GM12878 (cell line): ENCODE data around the gene EDARADD. TPM values are rescaled to one million over a fixed set of nuclear protein-coding genes. Genes with fewer than 3 reads are reported as not detected.

Source experiments
- ATAC-seq: fragments of 200-7000 bp; cut with Tn5 transposase; 3 replicates; pipeline ENCODE4 v1.9.1; 2020; ENCODE audit warnings: mild to moderate bottlenecking, moderate library complexity
- BruUV-seq: library from RNA; stranded (reverse); fragments of 400-500 nt; replicated peaks from 2 replicates; lab custom pipeline; 2021; lab: Mats Ljungman, UMichigan
- CTCF ChIA-PET: fragments of 300-600 bp; sonication (Branson Sonifier 250); formaldehyde crosslinking; extraction: SDS; loops from one replicate; lab custom pipeline; 2021; ENCODE audit warnings: inconsistent platforms; lab: Yijun Ruan, JAX
- POLR2A ChIA-PET: fragments of 350-600 bp; formaldehyde crosslinking; extraction: SDS; loops from one replicate; lab custom pipeline; 2021; ENCODE audit warnings: inconsistent platforms; lab: Charles Lee
- RAD21 ChIA-PET: fragments of 300-600 bp; sonication (Branson Sonifier 250); formaldehyde crosslinking; loops from one replicate; lab custom pipeline; 2023; ENCODE audit warnings: antibody characterized with exemption; ENCODE audit not compliant: unreplicated experiment; lab: Charles Lee
- SMC1A ChIA-PET: fragments of 300-600 bp; sonication (Branson Sonifier 250); formaldehyde crosslinking; loops from one replicate; lab custom pipeline; 2023; ENCODE audit not compliant: unreplicated experiment, uncharacterized antibody; lab: Charles Lee
- DNase-seq: peaks from one replicate; pipeline ENCODE4 v3.0.0-alpha.2; 2011; ENCODE audit warnings: low read depth, low spot score
- FAIRE-seq: peaks from 3 replicates; lab custom pipeline; 2011; peaks lifted over from hg19 to GRCh38; lab: Jason Lieb, UNC
- H2AFZ ChIP-seq: 2 replicates; pipeline ENCODE4 v1.6.0; 2011; ENCODE audit warnings: low read depth, low read length, control low read depth; ENCODE audit not compliant: control insufficient read depth
- H3K27ac ChIP-seq: 2 replicates; pipeline ENCODE4 v1.5.1; 2011; ENCODE audit warnings: control low read depth; ENCODE audit not compliant: control insufficient read depth, insufficient read depth
- H3K27me3 ChIP-seq, 2 experiments: replicated peaks in 1 of 2; 2 replicates each; pipeline versions ENCODE4 v1.6.0 to v1.6.1; 2011; ENCODE audit warnings: low read length in 1 of 2; ENCODE audit not compliant: control insufficient read depth in 2 of 2, insufficient read depth in 2 of 2
- H3K36me3 ChIP-seq, 2 experiments: 2 replicates each; pipeline ENCODE4 v1.5.1; 2011; ENCODE audit warnings: low read length in 1 of 2; ENCODE audit not compliant: control insufficient read depth in 2 of 2, insufficient read depth in 2 of 2
- H3K4me1 ChIP-seq: 2 replicates; pipeline ENCODE4 v1.6.1; 2011; ENCODE audit warnings: mild to moderate bottlenecking, low read length, moderate library complexity, mixed read lengths; ENCODE audit not compliant: control insufficient read depth, insufficient read depth
- H3K4me2 ChIP-seq: 2 replicates; pipeline ENCODE4 v1.6.0; 2011; ENCODE audit warnings: control low read depth; ENCODE audit not compliant: control insufficient read depth, insufficient read depth
- H3K4me3 ChIP-seq: fragments of 200-600 bp; sonication (generic); 2 replicates; pipeline ENCODE4 v1.5.1; 2016
- H3K79me2 ChIP-seq: 2 replicates; pipeline ENCODE4 v1.6.0; 2011; ENCODE audit warnings: low read length; ENCODE audit not compliant: control insufficient read depth, insufficient read depth
- H3K9ac ChIP-seq: 2 replicates; pipeline ENCODE4 v1.8.0; 2011; ENCODE audit warnings: low read length, control low read depth, mixed read lengths; ENCODE audit not compliant: control insufficient read depth, insufficient read depth
- H3K9me3 ChIP-seq: replicated peaks from 3 replicates; pipeline ENCODE4 v1.5.1; 2011; ENCODE audit warnings: mild to moderate bottlenecking, low read length; ENCODE audit not compliant: control insufficient read depth, insufficient read depth
- H4K20me1 ChIP-seq: 2 replicates; pipeline ENCODE4 v1.6.0; 2011; ENCODE audit not compliant: control insufficient read depth, insufficient read depth
- CEBPB ChIP-seq, 2 experiments: fragments of 150-350 bp in 1 of 2; IDR thresholded peaks; 2 replicates each; pipeline ENCODE4 v1.6.1; 2012 to 2014; ENCODE audit warnings: low read depth in 2 of 2, low read length in 2 of 2, borderline replicate concordance in 1 of 2, inconsistent platforms in 1 of 2
- CEBPZ ChIP-seq: fragments of 150-350 bp; IDR thresholded peaks from 2 replicates; pipeline ENCODE4 v1.6.1; 2016; ENCODE audit warnings: low read depth, low read length
- FOS ChIP-seq: IDR thresholded peaks from 3 replicates; pipeline ENCODE4 v1.6.1; 2011; ENCODE audit warnings: borderline replicate concordance; ENCODE audit not compliant: insufficient read length; ENCODE audit errors: extremely low read depth
- NFIC ChIP-seq: IDR thresholded peaks from 2 replicates; pipeline ENCODE4 v1.6.1; 2012; ENCODE audit warnings: low read depth, mild to moderate bottlenecking, inconsistent platforms, low read length, moderate library complexity
- POU2F2 ChIP-seq: IDR thresholded peaks from 3 replicates; pipeline ENCODE4 v1.6.1; 2011; ENCODE audit warnings: low read depth, mild to moderate bottlenecking, low read length, borderline replicate concordance
- RAD51 ChIP-seq: fragments of 450-650 bp; IDR thresholded peaks from 2 replicates; pipeline ENCODE4 v1.6.1; 2016; ENCODE audit warnings: moderate library complexity, mild to moderate bottlenecking, inconsistent platforms
- SMAD5 ChIP-seq: IDR thresholded peaks from 2 replicates; pipeline ENCODE4 v1.6.1; 2016; ENCODE audit warnings: antibody characterized with exemption, low read depth
- STAT3 ChIP-seq: IDR thresholded peaks from 2 replicates; pipeline ENCODE4 v1.6.1; 2011; ENCODE audit warnings: low read depth, low read length, improper control_type of control experiment
- WRNIP1 ChIP-seq: IDR thresholded peaks from 2 replicates; pipeline ENCODE4 v1.6.1; 2011; ENCODE audit warnings: low read depth, low read length, improper control_type of control experiment, borderline replicate concordance
- ZNF217 ChIP-seq: fragments of 450-650 bp; IDR thresholded peaks from 2 replicates; pipeline ENCODE4 v1.6.1; 2017; ENCODE audit warnings: antibody characterized with exemption, mild to moderate bottlenecking
- ZNF24 ChIP-seq: fragments of 450-650 bp; IDR thresholded peaks from 2 replicates; pipeline ENCODE4 v1.6.1; 2017; ENCODE audit warnings: antibody characterized with exemption, mild to moderate bottlenecking
- WGBS: methylation state at CpG from one replicate; pipeline ENCODE4 v1.1.6; 2016; ENCODE audit warnings: low lambda C conversion rate; ENCODE audit not compliant: insufficient replicate concordance, insufficient coverage; ENCODE audit errors: missing lambda C conversion rate; 5-methylcytosine and 5-hydroxymethylcytosine counted together
- in situ Hi-C: fragments of 300-500 bp; cut with MboI; formaldehyde crosslinking; loops from 9 replicates; pipeline ENCODE4 v1.14.3; 2018; ENCODE audit warnings: mixed read lengths
- intact Hi-C: fragments of 100-400 bp; cut with micrococcal nuclease; formaldehyde crosslinking; loops from one replicate; pipeline ENCODE4 v1.14.2; 2022; ENCODE audit not compliant: unreplicated experiment
- polyA plus RNA-seq, 11 experiments: library from polyadenylated mRNA; depleted of rRNA in 4 of 11; unstranded in 6 of 11; stranded (reverse) in 5 of 11; fragments of >200 nt; fragmentation: Nextera tagmentation in 4 of 11; fragmentation: Illumina TruSeq in 1 of 11; extraction: Ambion mirVana in 4 of 11; extraction: Trizol in 1 of 11; gene quantifications; 1 replicate in 1 of 11; 2 replicates in 10 of 11; pipeline versions ENCODE4 v1.2.1 to v1.2.3, GENCODE V29; 2011 to 2016; ENCODE audit warnings: inconsistent platforms in 2 of 11, missing spikeins in 2 of 11, low read depth in 1 of 11
- total RNA-seq, 4 experiments: library from RNA; depleted of rRNA in 3 of 4; stranded (reverse); fragments of >200 nt in 3 of 4; fragmentation: Illumina TruSeq in 1 of 4; extraction: Trizol in 1 of 4; gene quantifications; 2 replicates each; pipeline versions ENCODE4 v1.2.1 to v1.2.3, GENCODE V29; 2013 to 2021
- TF ChIP-seq, protein P1 (sequence below): IDR thresholded peaks from 2 replicates; pipeline ENCODE4 v1.6.1; 2012; ENCODE audit warnings: low read depth, low read length, improper control_type of control experiment

EDARADD gene
- total and polyA plus RNA-seq, 10 of the 15 experiments (the other 5 are each of a cell fraction or from before 2014, with no cell fraction given), result 0.58 to 6.1 (median 4.7) TPM

- SMC1A ChIA-PET, result no interaction called here
- in situ Hi-C loops, result no loop called here
- TF ChIP-seq STAT3 (no peak), ZNF24 (no peak), SMAD5 (no peak), POU2F2 (no peak), CEBPZ (no peak), CEBPB (IDR thresholded peaks at IDR 0.05; ENCODE audit: borderline replicate concordance in 1 of 2, low read depth in 2 of 2, low read length in 2 of 2) (no peak), NFIC (no peak), WRNIP1 (no peak), FOS (no peak), ZNF217 (no peak), RAD51 (no peak)
- TF ChIP-seq, protein P1, sequence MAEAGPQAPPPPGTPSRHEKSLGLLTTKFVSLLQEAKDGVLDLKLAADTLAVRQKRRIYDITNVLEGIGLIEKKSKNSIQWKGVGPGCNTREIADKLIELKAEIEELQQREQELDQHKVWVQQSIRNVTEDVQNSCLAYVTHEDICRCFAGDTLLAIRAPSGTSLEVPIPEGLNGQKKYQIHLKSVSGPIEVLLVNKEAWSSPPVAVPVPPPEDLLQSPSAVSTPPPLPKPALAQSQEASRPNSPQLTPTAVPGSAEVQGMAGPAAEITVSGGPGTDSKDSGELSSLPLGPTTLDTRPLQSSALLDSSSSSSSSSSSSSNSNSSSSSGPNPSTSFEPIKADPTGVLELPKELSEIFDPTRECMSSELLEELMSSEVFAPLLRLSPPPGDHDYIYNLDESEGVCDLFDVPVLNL, result no peak
- TF ChIP-seq, all 136 proteins: peak for 0
- Histone ChIP-seq H4K20me1 (no peaks in the 10 kb centered on the region), H3K4me3 (no peak overlapping the region), H3K79me2 (no peaks in the 10 kb centered on the region), H3K9me3 (no peaks in the 10 kb centered on the region), H3K9ac (no peak overlapping the region), H3K27ac (no peak overlapping the region), H2AFZ (no peak overlapping the region), H3K4me1 (peaks cover 9% of the 10 kb centered on the region), H3K27me3 (no peaks in the 10 kb centered on the region), H3K4me2 (no peak overlapping the region), H3K36me3 (no peaks in the 10 kb centered on the region)
- ChIA-PET CTCF (no interaction called here), POLR2A (interaction anchor here (0.6 kb wide), 1 partner anchor 24 kb away, joined by 4 read pairs; no protein-coding TSS in a partner anchor), RAD21 (no interaction called here)
- BruUV-seq, result no TSS peak
- DNase-seq (no peak), ATAC-seq (no peak), FAIRE-seq (no peak)
- intact Hi-C loops, result no loop called here
- 61% methylated on average over 7 of the region's 11 CpGs for WGBS
These were observed 117.8 kb downstream of the EDARADD start for GRCh38 chr1:236511735-236512418.
